Activated CD8-positive, alpha-beta memory T cell treated with anti-CD3 and anti-CD28 coated beads, Interleukin-2, amount 50 U/mL, for 24 hours (primary cell): ENCODE measurements around the gene CYP2U1.

Source experiments
- DNase-seq: peaks from one replicate; pipeline ENCODE4 v3.0.0-alpha.2; 2020; ENCODE audit errors: extremely low read depth

CYP2U1 gene

DNA sequence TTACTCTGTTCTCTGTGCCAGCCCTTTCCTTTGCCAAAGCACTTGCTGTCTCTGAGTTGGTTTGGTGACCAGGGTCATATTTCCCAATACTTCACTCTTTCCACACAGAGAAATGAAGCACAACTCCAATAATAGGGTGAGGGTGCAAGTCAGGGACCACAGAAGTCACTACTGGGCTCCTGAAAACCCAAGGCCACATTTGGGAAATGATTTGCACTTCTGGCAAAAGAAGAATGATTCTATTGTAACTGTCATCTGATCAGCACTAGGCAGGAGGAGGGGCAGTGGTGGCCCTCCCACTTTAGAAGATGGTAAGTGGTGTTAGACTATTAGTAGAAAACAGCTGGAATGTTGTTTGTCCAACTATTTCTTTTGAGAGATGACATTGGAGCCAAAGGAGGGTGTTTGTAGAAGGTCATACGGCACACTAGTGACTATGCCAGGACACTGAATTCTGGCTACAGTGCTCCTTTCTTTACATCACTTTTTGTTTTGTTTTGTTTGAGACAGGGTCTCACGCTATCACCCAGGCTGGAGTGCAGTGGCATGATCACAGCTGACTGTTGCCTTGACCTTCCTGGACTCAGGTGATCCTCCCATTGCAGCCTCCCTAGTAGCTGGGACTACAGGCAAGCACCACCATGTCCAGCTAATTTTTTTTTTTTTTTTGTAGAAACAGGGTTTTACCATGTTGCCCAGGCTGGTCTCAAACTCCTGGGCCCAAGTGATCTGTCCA is 47.5 kb downstream of the CYP2U1 start:
- DNase-seq, result no peak

DNA sequence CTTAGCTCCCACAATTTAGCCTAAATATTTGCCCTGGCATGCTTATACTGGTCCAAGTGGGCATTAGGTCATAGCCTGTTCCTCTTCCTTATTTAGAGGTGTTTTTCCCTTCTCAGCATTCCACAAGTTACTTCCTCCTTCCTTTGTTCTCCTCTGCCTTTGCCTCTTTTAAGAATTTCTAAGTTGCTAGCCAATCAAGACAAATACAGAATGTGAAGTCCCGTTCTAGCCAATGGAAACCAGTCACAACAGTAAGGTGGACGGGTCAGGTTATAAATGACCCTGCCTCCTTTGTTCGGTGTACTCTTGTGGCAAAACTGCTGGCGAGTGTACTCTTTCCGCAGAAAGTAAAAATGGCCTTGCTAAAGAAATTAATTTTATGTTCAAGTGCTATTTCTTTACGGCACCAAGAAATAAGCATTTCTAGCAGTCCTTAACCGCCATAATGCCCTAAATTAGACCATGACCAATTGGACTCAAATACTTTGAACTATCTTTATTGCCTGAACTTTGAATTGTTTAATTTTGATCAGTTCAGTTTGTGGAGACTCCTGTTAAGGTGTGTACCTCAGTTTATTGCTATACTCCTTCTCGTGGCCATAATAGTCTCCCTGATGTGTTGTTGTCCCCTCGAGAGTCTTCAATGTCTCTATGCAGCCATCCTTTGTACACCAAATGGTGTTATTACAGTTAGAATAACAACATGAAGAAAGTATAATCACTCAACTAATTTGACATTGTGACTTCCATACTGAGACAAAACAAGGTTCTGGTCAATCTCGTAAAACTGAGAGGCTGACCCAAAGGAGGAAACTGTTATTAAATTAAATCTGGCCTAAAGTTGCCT is 56.8 kb downstream of the CYP2U1 start:
- DNase-seq, result no peak

DNA sequence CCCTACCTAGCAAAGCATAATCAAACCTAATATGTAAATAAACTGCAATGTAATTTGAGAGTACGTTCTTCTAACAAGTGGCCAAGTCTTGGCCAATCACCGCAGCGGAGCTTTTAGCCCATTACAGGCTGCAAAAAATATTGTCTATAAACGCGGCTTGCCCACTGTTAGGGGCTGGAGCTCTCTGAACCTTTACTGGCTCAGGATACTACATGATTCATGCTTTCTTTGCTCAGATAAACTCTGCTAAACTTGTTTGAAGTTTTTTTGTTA is 57.4 kb downstream of the CYP2U1 start:
- DNase-seq, result no peak

DNA sequence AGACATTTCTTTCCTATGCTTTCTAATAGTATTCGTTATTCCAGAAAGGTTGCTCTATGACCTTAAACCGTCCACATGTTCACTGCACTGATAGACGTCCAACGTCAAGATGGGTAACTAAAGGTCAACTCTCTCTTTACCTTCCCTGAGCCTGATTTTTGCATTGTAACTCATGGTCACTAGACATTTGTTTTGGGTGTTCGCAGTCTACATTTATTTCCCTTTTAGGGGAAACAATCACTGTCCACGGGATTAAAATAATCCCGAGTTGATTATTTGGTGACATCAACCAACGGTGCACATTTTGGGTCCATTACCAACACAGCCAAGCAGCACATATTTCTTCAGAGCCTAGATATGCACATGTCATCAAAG is 57.8 kb downstream of the CYP2U1 start:
- no peak for DNase-seq

DNA sequence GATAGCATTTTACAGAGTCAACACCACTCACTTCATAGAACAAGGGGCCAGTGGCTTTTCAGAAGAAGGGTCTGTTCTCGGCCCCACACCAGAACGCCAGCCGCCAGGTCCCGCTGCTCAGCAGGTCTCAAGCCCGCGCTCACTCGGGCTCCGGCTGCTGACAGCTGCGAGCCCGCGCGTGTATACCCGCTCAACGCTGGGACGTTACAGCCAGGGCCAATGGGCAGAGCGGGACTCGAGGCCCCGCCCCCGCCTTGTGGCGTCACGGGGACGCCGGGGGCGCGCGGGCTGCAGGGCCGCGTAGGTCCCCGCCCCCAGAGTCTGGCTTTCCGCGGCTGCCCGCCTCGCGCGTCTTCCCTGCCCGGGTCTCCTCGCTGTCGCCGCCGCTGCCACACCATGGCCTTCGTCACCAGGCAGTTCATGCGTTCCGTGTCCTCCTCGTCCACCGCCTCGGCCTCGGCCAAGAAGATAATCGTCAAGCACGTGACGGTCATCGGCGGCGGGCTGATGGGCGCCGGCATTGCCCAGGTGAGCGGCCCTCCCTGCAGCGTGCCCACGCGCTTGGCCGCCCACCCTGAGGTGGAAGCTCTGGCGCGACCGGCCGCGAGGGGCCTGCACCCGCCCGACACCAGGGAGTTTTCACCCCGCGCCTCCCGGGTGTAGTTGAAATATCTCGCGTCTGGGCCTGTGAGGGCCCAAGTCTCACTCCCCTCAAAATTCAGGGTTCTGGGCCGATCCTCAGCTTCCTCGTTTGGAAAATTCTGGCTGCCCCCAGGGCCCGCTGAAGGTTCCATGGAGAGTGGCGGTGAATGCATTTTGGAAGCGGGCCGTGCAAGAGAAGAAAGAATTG is 58.4 kb downstream of the CYP2U1 start, which contains the start of gene HADH:
Gene HADH, plus strand, starts transcription at position 353 of the 850 bp plus-strand sequence. Its CDS starts 44 bp downstream, at position 397.
- DNase-seq, result peak; percentile 81

DNA sequence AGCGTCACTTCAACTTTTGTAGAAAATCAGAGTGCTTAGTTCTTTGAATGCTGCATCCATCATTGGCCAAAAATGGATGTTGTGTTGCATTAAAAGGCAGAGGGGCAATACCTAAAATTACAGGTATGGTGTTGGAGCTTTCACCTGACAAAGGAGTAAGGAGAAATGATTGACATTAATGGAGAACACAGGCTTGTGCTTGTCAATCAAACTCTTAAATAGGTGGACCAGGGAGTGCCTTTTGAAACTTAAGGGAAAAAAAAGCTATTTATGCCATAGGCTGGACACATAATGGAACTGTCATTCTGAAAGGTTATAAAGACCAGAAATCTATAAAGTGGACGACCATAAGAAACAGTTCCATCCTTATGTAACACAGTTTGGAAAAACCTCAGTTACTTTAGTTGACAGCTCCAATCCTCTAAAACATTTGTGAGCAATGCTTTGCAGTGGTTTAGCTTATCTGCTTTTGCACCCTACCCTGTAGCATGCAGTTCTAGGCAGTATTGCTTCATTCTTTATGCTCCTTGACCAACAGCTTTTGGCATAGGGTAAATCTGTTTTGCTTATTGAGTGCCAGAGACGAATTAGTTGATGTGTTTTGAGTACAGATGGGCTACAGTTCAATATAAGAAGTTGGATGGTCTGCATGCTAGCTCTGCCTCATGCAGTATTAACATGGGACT is 60.7 kb downstream of the CYP2U1 start:
- no peak for DNase-seq

DNA sequence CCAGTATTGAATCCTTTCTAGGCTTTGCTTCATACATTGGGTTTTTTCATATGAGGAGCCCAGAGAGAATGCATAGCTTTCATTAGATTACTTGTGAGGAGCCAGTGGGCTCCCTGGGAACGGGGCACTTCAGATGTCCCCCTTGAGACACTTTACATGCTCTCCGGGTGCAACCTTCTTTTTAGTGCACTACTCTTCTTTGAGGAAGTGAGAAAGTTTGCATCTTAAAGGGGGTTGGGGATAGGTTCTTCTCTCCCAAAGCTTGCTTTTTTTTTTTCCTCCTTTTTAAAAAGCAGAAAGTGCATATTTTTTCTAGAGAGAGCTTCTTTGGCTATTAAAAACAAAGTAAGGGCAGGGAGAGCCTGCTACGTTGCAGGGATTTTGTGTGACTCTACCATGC is 62.6 kb downstream of the CYP2U1 start:
- no peak for DNase-seq

DNA sequence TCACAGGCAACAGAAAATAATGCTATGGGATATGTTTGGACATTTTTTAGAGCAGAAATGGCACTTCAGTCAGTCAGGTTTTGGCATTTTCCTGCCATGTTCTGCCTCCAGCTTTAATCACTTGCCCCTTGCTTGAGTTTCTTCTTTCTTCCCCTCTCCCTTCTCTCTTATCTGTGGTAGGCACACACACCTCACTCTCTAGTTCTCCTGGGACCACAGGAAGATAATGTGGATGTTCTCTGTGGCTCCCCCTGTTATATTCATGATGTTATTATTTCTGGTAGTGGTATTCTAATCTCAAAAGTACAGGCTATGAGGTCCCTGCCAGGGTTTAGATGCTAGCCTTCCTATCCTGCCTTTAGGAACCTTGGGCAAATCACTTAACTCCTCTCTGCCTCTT is 63.5 kb downstream of the CYP2U1 start:
- DNase-seq, result no peak

DNA sequence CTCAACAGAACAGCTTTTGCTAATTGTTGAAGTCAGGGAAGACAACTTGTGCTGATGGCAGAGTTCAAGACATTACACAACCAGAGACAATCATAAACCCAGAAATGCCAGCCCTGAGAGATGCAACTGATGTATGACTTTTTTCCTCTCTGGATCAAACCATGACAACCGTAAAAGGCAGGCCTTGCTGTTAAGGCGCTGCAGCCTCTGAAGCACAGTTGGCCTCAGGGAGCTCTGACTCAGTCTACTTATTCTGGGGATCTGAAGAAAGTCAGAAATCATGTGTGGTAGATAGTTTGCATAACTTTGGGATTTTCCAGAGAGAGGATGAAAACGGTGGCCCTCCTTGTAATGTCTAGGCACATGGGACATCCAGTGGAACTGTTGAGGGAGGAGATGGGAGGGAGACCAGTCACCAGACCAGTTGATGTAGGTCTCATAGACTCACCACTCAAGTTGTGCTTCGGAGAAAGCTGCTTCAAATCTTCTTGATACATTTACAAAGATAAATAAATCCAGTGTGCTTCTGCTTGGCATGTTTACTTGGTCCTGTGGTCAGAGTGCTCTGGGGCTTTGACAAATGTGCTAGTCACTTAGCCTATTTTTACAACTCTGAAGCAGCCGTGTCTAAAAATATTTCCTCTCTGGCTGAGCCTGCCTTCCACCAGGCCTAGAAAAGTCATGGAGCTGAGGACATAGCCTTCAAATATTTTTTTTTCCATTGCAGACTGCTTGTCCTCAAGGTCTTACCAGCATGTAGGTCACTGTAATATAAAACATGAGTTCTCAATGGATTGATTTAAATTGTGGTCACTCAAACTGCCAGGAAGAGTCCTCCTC is 65.8 kb downstream of the CYP2U1 start:
- DNase-seq, result no peak

DNA sequence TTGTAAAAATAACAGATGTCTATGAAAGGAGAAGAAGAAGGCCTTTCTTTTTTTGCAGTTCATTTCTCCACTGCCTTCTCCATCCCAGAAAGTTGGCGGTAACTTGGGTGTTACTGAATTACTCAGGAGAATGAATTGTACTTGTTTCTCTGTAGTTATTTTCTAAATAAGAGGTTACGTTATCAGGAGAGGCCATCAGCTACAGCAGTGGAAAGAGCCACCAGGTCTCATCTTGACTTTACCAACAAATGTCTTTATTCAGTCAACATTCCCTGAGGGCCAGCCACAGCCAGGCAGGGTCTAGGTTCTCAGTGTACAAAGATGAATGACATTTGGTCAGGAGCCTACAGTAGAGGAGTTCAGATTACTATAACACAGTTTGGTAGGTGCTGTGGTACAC is 66.4 kb downstream of the CYP2U1 start:
- DNase-seq, result no peak

DNA sequence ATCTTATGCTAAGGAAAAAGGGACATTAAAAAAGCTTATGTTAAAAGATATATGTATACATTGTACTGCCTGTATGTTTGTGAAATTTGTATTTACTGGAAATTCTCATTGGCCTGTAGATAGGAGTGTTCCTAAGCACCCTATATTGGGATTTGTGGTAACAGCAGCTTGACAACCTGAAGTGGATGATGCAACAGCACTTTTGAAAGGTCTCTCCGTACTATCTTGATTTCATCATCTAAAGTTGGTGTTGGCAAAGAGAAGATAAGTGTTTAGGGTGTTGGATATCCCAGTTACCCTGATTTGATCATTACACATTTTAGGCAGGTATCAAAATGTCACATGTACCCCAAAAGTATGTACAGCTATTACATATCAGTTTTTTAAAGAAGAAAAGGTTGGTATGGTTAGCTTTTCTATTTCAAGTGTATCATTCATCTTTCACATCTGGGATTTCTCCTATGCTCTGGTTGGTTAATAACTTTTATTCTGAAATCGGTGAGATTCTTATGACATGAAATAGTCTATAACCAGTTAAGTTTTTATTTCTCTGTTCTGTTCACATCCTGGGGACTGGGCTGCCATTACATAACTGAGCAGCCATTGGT is 68.7 kb downstream of the CYP2U1 start:
- no peak for DNase-seq

DNA sequence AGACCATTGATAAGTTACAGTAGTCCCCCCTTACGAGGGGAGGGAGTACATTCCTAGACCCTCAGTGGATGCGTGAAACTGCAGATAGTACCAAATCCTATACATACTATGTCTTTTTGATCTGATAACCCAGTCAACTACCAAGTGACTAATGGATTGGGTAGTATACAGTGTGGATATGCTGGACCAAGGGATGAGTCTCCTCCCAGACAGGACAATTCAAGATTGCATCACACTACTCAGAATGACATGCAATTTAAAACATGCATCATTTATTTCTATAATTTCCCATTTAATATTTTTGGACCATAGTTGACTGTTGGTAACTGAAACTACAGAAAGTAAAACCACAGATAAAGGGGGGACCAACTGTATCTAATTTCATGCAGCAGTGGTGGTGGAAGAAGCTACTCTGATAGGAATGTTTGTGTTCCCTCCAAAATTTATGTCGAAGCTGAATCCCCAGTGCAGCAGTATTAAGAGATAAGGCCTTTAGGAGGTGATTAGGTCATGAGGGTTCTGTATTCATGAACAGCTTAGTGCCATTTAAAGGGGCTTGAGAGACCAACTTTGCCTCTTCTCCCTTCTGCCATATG is 70.3 kb downstream of the CYP2U1 start:
- DNase-seq, result no peak
